Posterior cingulate gyrus (tissue), 11 donors: ENCODE results near the gene SLC25A20.

Experiments
- DNase-seq, 10 donors: peaks; one replicate each; pipeline versions ENCODE4 v3.0.0 to v3.0.0-alpha.2; 2020 to 2021; ENCODE audit warnings: mixed read lengths in 3 of 10
- intact Hi-C: fragments of 100-400 bp; cut with DNase I; formaldehyde crosslinking; loops from one replicate; pipeline ENCODE4 v1.15.1; 2023

The SLC25A20 gene

GRCh38 chr3:48899273-48899672 lies 591 bp upstream of the SLC25A20 start:
- DNase-seq = no peak
- intact Hi-C loops = no loop called here

DNA sequence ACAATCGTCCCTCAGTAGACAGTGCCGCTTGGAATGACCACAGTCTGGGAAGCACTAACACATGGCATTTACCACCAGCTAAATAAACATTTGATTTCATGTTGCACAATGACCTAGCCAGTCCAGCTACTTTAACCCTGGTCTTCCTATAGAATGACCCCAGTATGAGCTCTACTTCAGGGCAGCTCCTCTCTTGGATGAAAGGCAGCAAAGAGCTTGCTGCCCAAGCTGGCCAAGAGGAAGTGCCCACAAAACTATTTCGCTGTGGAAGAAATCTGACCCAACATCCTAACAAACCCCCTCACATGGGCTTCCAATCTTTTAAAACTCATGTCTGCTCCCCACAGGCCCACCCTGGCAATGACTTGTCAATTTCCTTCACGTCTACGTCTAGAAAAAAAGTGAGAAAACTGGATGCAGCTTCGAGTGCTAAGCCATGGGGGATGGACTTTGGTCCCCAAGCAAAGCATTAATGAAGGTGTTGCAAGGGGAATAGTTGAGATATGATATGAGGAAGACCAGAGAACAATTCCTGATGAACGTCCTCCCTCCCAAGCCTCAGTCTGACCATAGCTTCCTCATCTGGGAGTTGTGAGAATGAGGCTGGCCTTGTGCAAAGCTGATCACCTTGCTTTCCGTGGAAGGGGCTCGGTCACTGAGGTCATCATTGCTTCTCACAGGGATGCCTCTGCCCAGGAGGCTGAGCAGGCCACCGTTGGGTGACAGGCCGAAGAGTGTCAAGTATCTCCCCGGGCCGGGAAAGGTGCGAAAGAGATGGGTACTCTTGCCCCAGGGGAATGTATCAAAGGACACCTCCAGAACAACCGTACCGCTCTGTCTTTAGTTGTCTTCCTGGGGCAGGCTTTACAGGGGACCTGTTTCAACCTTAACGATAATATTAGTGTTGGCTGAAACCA lies 964 bp downstream of the SLC25A20 start:
- DNase-seq = peak in 1 of 10 donors; percentile 62
- intact Hi-C loops = no loop called here

DNA sequence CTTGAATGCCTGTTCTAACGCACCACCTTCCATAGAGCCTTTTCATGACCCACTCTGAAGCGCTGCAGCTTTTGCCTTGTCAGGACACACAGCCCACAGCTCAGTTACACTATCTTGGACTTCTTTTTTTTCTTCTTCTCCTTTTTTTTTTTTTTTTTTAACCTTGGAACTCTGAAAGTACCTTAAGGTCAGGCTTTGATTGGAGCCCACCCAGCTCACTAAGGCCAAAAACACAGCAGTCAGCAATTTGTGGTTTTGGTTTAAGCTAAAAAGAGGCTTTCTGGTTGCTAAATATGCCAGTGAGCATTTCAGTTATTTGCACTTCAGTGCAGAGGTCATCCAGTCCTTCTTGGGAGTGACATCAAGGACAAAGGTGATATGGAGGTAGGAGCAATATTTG lies 1.7 kb downstream of the SLC25A20 start:
- intact Hi-C loops = no loop called here
- DNase-seq = no peak

DNA sequence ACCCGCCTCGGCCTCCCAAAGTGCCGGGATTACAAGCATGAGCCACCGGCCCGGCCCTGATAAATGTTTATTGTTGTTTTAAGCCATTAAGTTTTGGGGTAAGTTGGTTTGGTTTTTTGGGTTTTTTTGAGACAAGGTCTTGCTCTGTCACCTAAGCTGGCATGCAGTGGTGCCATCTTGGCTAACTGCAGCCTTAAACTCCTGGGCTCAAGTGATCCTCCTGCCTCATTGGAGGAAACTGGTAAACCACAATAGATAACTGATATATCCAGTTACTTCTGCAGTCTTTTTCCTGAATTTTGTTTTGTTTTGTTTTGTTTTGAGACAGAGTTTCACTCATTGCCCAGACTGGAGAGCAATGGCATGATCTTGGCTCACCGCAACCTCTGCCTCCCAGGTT lies 4.2 kb downstream of the SLC25A20 start:
- intact Hi-C loops = no loop called here
- no peak for DNase-seq

- intact Hi-C loops = no loop called here
- no peak for DNase-seq
These were observed 7.1 kb downstream of the SLC25A20 start for GRCh38 chr3:48891606-48892005.

GRCh38 chr3:48885753-48886152 lies 12.9 kb downstream of the SLC25A20 start:
- intact Hi-C loops = no loop called here

GRCh38 chr3:48881652-48882114 lies 17.0 kb downstream of the SLC25A20 start:
- intact Hi-C loops = no loop called here
- DNase-seq = peak in 1 of 10 donors; percentile 19

More at GRCh38 chr3:48885753-48886152, 12.9 kb downstream of the SLC25A20 start:
- no peak for DNase-seq

- DNase-seq = no peak
- intact Hi-C loops = no loop called here
These were observed 17.7 kb downstream of the SLC25A20 start for GRCh38 chr3:48881006-48881405.

DNA sequence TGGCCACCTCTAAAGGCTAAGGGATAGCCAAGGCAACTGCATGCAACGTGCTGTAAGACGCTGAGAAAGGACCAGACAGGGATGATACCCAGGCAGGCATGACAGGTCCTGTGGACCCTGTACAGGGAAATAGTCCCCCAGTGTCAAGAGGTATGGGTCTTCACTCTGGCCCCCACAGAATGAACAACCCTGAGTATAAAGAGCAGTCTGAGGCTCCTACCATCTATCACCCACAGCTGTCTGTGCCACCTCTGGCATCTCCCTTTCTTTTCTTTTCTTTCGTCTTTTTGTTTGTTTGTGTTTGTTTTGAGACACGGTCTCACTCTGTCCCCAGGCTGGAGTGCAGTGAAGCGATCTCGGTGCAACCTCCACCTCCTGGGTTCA lies 18.7 kb downstream of the SLC25A20 start:
- DNase-seq = no peak
- intact Hi-C loops = no loop called here

- DNase-seq = no peak
- intact Hi-C loops = no loop called here
These were observed 19.2 kb downstream of the SLC25A20 start for GRCh38 chr3:48879307-48879993.

- intact Hi-C loops = no loop called here
These were observed 21.0 kb downstream of the SLC25A20 start for GRCh38 chr3:48877671-48878070.

DNA sequence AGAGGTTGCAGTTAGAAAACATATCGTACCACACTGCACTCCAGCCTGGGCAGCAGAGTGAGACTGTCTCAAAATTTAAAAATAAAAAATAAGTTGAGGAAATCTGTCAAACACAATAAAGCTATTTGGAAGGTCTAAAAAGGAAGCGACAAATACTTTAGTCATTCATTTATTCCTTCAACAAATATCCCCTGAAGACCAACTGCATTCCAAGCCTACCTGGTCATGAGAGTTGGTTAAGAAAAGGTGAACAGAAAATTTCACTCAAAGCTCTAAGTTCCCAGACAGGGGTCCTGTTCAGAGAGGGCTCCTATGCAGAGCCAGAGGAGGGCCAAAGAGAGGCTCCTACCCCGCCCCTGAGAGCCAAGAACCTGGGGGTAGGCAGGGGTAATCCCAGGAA lies 35.6 kb downstream of the SLC25A20 start:
- no peak for DNase-seq

More at GRCh38 chr3:48877671-48878070, 21.0 kb downstream of the SLC25A20 start:
- DNase-seq = no peak

GRCh38 chr3:48859206-48859605 lies 39.5 kb downstream of the SLC25A20 start:
- intact Hi-C loops = no loop called here
- DNase-seq = peak in 2 of 10 donors; percentile 35 to 36

More for the DNA sequence above, 35.6 kb downstream of the SLC25A20 start:
- intact Hi-C loops = no loop called here

GRCh38 chr3:48858709-48859108 lies 40.0 kb downstream of the SLC25A20 start:
- intact Hi-C loops = no loop called here

GRCh38 chr3:48857641-48858040 lies 41.0 kb downstream of the SLC25A20 start:
- peak in 1 of 10 donors; percentile 44 for DNase-seq
- intact Hi-C loops = no loop called here

More at GRCh38 chr3:48858709-48859108, 40.0 kb downstream of the SLC25A20 start:
- DNase-seq = no peak

DNA sequence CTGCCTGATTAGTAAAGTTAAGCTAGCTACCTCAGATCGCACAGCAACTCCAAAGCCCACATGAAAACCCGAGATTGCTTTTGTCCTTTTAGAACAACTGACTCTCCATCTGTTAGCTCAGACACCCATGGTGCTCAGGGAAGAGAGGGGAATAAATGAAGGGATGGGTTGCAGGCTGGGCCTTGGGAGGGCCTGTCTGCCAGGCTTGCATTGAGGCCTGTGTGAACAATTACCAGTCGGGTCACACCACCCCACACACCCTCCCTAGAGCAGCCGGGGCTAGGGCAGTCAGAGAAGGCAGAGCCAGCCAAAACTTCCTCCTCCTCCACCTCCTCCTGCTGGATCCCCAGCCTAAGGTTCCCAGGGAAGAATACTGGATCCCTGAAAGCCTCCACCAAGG lies 42.2 kb downstream of the SLC25A20 start:
- DNase-seq = peak in 9 of 10 donors; percentile 4 to 89 (median 29)
- intact Hi-C loops = no loop called here

DNA sequence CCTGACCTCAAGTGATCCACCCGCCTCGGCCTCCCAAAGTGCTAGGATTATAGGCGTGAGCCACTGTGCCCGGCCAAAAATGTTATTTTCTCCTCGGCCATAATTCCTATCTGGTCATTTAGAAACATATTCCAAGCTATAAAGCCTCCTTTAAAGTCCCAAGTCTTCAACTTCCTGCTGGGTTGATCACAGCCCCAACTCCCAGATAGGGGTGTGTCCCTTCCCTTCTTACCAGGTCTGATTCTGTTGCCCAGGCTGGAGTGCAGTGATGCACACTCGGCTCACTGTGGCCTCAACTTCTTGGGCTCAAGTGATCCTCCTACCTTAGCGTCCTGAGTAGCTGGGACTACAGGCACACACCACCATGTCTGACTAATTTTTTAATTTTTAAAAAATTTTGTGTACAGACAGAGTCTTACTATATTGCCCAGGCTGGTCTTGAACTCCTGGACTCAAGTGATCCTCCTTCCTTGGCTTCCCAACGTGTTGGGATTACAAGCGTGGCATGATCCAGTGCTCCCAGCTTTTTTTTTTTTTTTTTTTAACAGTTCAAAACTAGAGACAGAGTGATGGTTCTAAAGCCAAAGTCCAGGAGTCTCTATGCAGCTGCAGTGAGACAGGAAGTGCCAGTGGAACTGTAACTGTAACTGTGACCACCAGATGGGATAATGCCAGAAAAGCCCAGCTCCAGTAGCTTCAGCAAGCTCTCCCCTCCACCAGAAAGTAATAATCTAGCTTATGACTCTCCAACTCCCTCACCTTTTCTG lies 42.8 kb downstream of the SLC25A20 start:
- peak in 2 of 10 donors; percentile 25 to 29 for DNase-seq
- intact Hi-C loops = no loop called here

- peak in 1 of 10 donors; percentile 41 for DNase-seq
- intact Hi-C loops = no loop called here
These were observed 46.5 kb downstream of the SLC25A20 start for GRCh38 chr3:48852151-48852550.

DNA sequence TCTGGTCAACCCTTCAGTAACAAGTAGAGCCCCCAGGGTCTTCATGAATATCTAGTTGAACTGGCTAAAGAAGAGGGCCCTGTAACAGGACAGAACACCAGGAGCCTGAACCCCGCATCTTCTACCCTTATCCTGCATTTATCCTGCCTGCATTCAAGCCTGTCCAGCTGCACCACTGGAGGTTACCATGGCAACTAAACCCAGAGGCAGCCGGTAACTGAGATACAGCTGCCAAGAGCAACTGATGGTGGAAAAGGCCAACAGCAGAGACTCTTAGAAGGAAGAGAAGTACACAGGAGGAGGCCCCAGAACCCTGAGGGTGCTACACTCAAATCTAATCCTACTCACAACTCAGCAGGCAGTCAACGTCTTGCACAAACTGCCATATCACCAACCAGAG lies 47.3 kb downstream of the SLC25A20 start:
- intact Hi-C loops = no loop called here
- DNase-seq = peak; percentile 27 to 92 (median 43)

GRCh38 chr3:48848816-48849515 lies 49.7 kb downstream of the SLC25A20 start:
- intact Hi-C loops = loop anchor here (10.0 kb wide), 1 partner anchor 104 kb away; no protein-coding TSS in a partner anchor
- peak in 1 of 10 donors; percentile 55 for DNase-seq
